Measurements from ENCODE around the gene TEF. TPM values are rescaled to one million over a fixed set of nuclear protein-coding genes. Genes with fewer than 3 reads are reported as not detected.

TEF gene
- total and polyA plus RNA-seq, 9 of the 15 experiments (the other 6 are each of a cell fraction or from before 2014, with no cell fraction given): 0.04 to 3.1 (median 1.2) TPM

- TF ChIP-seq CBX2 (IDR thresholded peaks at IDR 0.05; ENCODE audit: insufficient read depth, low read length, poor library complexity, severe bottlenecking) (no peak), ETV5 (CRISPR knock-in tag; IDR thresholded peaks at IDR 0.05; ENCODE audit: low read depth) (no peak), SIX5 (IDR thresholded peaks at IDR 0.05; ENCODE audit: borderline replicate concordance in 1 of 2, insufficient read depth in 1 of 2, low read depth in 1 of 2, low read length in 2 of 2) (no peak), NRF1 (conservative IDR thresholded peaks at IDR 0.05 in 1 of 2, IDR thresholded peaks at IDR 0.05 in 1 of 2) (0 out of 4 replicates have a peak, but pooled peaks of 1 of the 2 experiments have one; percentile 9)
These were observed 781 bp upstream of the TEF start (continued) for GRCh38 chr22:41380993-41381328.

GRCh38 chr22:41382098-41382578 is 396 bp downstream of the TEF start:
- H4K20me1 ChIP-seq (replicated peaks; ENCODE audit: control insufficient read depth, insufficient read depth, low read length): no peaks in the 10 kb centered on the region
- ChIA-PET POLR2A (interaction anchor here (0.5 to 2.7 kb wide), 3 partner anchors 11 to 30 kb away, joined by 3 to 9 read pairs (median 3); no protein-coding TSS in a partner anchor), CTCF (ENCODE audit: low intra/inter-chr PET ratio) (no interaction called here)
- DNase-seq (ENCODE audit: extremely low read depth in 1 of 4, low spot score in 3 of 4) (peak; percentile 51 to 88 (median 86)), ATAC-seq (peak; percentile 67), FAIRE-seq (no peak)
- peak overlapping the region; percentile 96; the same call in 2 of the 3 replicates for H3K27ac ChIP-seq (ENCODE audit: extremely low read depth, low read depth, low read length)
- no peaks in the 10 kb centered on the region for H3K9me3 ChIP-seq (replicated peaks; ENCODE audit: control insufficient read depth, insufficient read depth, low read depth, low read length)
- H3K27me3 ChIP-seq (ENCODE audit: control insufficient read depth in 2 of 2, insufficient read depth in 2 of 2, low read length in 2 of 2): no peaks in the 10 kb centered on the region
- peak overlapping the region; percentile 63 for H3K4me2 ChIP-seq (ENCODE audit: insufficient read depth, low read length)
- H3K4me1 ChIP-seq (replicated peaks in 1 of 2; ENCODE audit: control insufficient read depth in 2 of 2, insufficient read depth in 2 of 2, low read length in 2 of 2): peaks cover 2 to 28% of the 10 kb centered on the region in 2 experiments; a peak in 4 of 5 replicates
- H3K79me2 ChIP-seq (ENCODE audit: control insufficient read depth, insufficient read depth, low read length): no peaks in the 10 kb centered on the region
- H3K9ac ChIP-seq (ENCODE audit: insufficient read depth in 1 of 2, low read depth in 2 of 2, low read length in 2 of 2): peak overlapping the region; percentile 50 to 85; a peak in 3 of 4 replicates
- in situ Hi-C loops (cut with MboI) (no loop called here), intact Hi-C loops (cut with micrococcal nuclease) (loop anchor here (5.0 kb wide), 1 partner anchor 95 kb away; the partner anchor contains the start of gene RANGAP1)
- no peaks in the 10 kb centered on the region for H3K36me3 ChIP-seq (ENCODE audit: control insufficient read depth, insufficient read depth, low read length)
- H3K9me1 ChIP-seq (ENCODE audit: control insufficient read depth, insufficient read depth, low read length): no peaks in the 10 kb centered on the region
- BruUV-seq (replicated peaks): no TSS peak
- 0% methylated on average over 8 of the region's 35 CpGs for WGBS (ENCODE audit: insufficient coverage, low coverage, missing lambda C conversion rate)
- H3K4me3 ChIP-seq: peak overlapping the region; percentile 86
- TF ChIP-seq SAP30 (IDR thresholded peaks at IDR 0.05; ENCODE audit: borderline replicate concordance, insufficient read depth, low read depth, low read length, poor library complexity, severe bottlenecking) (no peak), ZBTB7A (IDR thresholded peaks at IDR 0.05; ENCODE audit: borderline replicate concordance, control insufficient read depth, low read depth, low read length) (peak; percentile 78; the same call in 1 of the 2 replicates), ZNF507 (tag; conservative IDR thresholded peaks at IDR 0.05) (no peak)
- TF ChIP-seq, protein P1, sequence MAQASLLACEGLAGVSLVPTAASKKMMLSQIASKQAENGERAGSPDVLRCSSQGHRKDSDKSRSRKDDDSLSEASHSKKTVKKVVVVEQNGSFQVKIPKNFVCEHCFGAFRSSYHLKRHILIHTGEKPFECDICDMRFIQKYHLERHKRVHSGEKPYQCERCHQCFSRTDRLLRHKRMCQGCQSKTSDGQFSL (CRISPR knock-in tag; IDR thresholded peaks at IDR 0.05): no peak
- TF ChIP-seq, protein P1 (tag; IDR thresholded peaks at IDR 0.05): 0 out of 4 replicates have a peak, but pooled peaks of 1 of the 2 experiments have one; percentile 12
- TF ChIP-seq, protein P2, sequence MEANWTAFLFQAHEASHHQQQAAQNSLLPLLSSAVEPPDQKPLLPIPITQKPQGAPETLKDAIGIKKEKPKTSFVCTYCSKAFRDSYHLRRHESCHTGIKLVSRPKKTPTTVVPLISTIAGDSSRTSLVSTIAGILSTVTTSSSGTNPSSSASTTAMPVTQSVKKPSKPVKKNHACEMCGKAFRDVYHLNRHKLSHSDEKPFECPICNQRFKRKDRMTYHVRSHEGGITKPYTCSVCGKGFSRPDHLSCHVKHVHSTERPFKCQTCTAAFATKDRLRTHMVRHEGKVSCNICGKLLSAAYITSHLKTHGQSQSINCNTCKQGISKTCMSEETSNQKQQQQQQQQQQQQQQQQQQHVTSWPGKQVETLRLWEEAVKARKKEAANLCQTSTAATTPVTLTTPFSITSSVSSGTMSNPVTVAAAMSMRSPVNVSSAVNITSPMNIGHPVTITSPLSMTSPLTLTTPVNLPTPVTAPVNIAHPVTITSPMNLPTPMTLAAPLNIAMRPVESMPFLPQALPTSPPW (CRISPR knock-in tag; IDR thresholded peaks at IDR 0.05): peak; percentile 63
- peak overlapping the region; percentile 77 for H2AFZ ChIP-seq (ENCODE audit: low read depth, low read length)
